ENCODE results near the gene CLEC12A. TPM values are rescaled to one million over a fixed set of nuclear protein-coding genes. Genes with fewer than 3 reads are reported as not detected.

The CLEC12A gene
- total RNA-seq: 1 to 10 TPM in 4 of 10 donors, under 1 TPM in 5, not detected in 1; 0.20 to 8.9 (median 0.85) TPM
- under 1 TPM; 0.66 to 0.94 TPM for polyA plus RNA-seq
- long read RNA-seq, donor 1, partial matches to known transcripts: 0 of 1 reads
- long read RNA-seq, donor 1, other reads (novel, unspliced or antisense): 1 of 1 reads
- long read RNA-seq, donor 2: 0 reads
- long read RNA-seq, donor 3: 0 reads

GRCh38 chr12:9971181-9971580 is at the start of gene CLEC12A:
Gene CLEC12A, plus strand, starts transcription at chr12:9971409. Its CDS starts 188 bp downstream, at chr12:9971597.
- Histone ChIP-seq H3K36me3 (no peaks in the 10 kb centered on the region), H3K27me3 (no peaks in the 10 kb centered on the region), H3K4me3 (peak within 1 kb of the TSS in 1 of 10 donors; percentile 48), H3K4me1 (peaks cover 0 to 13% (median 0%) of the 10 kb centered on the region in 9 donors), H3K9me3 (no peaks in the 10 kb centered on the region), H3K27ac (peak within 1 kb of the TSS in 1 of 10 donors; percentile 81)
- TF ChIP-seq CTCF (IDR thresholded peaks at IDR 0.05): no peak
- intact Hi-C loops (cut with DNase I): loop anchor here in 1 of 10 donors (2.0 kb wide), 1 partner anchor 20 kb away; no protein-coding TSS in a partner anchor
- WGBS, 2 donors: 81 to 87% methylated on average over 1 of the region's 1 CpG
- ATAC-seq (no peak), DNase-seq (no peak)

GRCh38 chr12:9922429-9922828 is 48.8 kb upstream of the CLEC12A start:
- Histone ChIP-seq H3K4me1 (peaks cover 0 to 8% (median 0%) of the 10 kb centered on the region in 9 donors), H3K4me3 (no peak overlapping the region), H3K9me3 (peaks cover 0 to 9% (median 0%) of the 10 kb centered on the region in 11 donors), H3K27ac (no peak overlapping the region), H3K36me3 (no peaks in the 10 kb centered on the region), H3K27me3 (peaks cover 0 to 3% (median 0%) of the 10 kb centered on the region in 7 donors)
- no peak for TF ChIP-seq CTCF (IDR thresholded peaks at IDR 0.05)
- intact Hi-C loops (cut with DNase I): loop anchor here in 2 of 10 donors (5.0 to 10.0 kb wide), 3 partner anchors 105 to 170 kb away; no protein-coding TSS in a partner anchor
- ATAC-seq: no peak
- 83 to 92% methylated on average over 1 of the region's 1 CpG for WGBS, 2 donors
- DNase-seq: no peak

- peak overlapping the region in 6 of 10 donors; percentile 8 to 37 (median 20) for H3K4me3 ChIP-seq
- ATAC-seq: peak in 5 of 8 donors; percentile 49 to 69 (median 56)
- H3K27ac ChIP-seq: no peak overlapping the region
- DNase-seq: peak in 1 of 2 donors; percentile 8
- H3K27me3 ChIP-seq: peaks cover 0 to 3% (median 0%) of the 10 kb centered on the region in 7 donors
- peaks cover 0 to 8% (median 0%) of the 10 kb centered on the region in 9 donors for H3K4me1 ChIP-seq
- H3K36me3 ChIP-seq: no peaks in the 10 kb centered on the region
- WGBS, 2 donors: 14% methylated on average over 5 of the region's 5 CpGs
- H3K9me3 ChIP-seq: no peaks in the 10 kb centered on the region
- peak in 7 of 9 donors; percentile 50 to 69 (median 60) for TF ChIP-seq CTCF (IDR thresholded peaks at IDR 0.05)
- intact Hi-C loops (cut with DNase I): loop anchor here in 8 of 10 donors (1.0 to 10.0 kb wide), 9 partner anchors 109 to 179 kb away; no protein-coding TSS in a partner anchor
Observed at GRCh38 chr12:9925705-9926393, 45.4 kb upstream of the CLEC12A start.

GRCh38 chr12:9926876-9927275 is 44.3 kb upstream of the CLEC12A start:
- intact Hi-C loops (cut with DNase I): loop anchor here in 8 of 10 donors (2.0 to 10.0 kb wide), 7 partner anchors 110 to 180 kb away; no protein-coding TSS in a partner anchor
- Histone ChIP-seq H3K4me3 (no peak overlapping the region), H3K4me1 (peaks cover 0 to 8% (median 0%) of the 10 kb centered on the region in 9 donors), H3K27me3 (peaks cover 0 to 4% (median 0%) of the 10 kb centered on the region in 7 donors), H3K27ac (no peak overlapping the region), H3K9me3 (no peaks in the 10 kb centered on the region), H3K36me3 (no peaks in the 10 kb centered on the region)
- WGBS, 2 donors: 85 to 93% methylated on average over 3 of the region's 3 CpGs
- DNase-seq: no peak
- TF ChIP-seq CTCF (IDR thresholded peaks at IDR 0.05): no peak
- ATAC-seq: no peak

Measured in heart right ventricle (tissue), 16 donors.